Activated T-cell treated with anti-CD3 and anti-CD28 coated beads for 4 hours (primary cell): ENCODE measurements around the gene EREG.
"Not testable (repeated sequence)": the region's sequence is repeated elsewhere in the genome, so short reads cannot be mapped to it uniquely, and the experiment has no call there.

Source experiments
- DNase-seq: peaks from one replicate; pipeline ENCODE4 v3.0.0-alpha.2; 2020

The EREG gene

DNA sequence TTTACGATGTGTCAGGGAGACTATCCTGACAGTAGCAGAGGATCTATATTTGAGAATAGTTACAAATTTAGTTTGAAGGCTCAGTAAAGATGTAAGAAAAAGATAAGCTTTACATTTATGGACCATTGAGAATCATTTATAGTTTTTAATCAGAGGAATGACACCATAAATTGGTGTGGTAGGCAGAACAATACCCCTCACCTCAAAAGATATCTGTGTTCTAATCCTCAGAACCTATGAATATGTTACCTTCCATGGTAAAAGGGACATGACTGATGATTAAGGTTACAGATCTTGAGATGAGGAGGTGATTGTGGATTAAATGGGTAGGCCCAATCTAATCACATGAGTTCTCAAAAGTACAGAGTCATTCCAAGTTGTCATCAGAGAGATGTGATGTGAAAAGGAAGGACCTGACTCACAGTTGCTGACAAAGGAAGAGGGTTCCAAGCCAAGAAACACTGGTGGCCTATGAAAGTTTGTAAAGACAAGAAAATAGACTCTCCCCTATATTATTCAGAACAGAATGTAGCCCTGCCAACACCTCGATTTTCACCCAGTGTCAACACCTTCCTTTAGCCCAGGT lies 27.0 kb downstream of the EREG start:
- DNase-seq: no peak

DNA sequence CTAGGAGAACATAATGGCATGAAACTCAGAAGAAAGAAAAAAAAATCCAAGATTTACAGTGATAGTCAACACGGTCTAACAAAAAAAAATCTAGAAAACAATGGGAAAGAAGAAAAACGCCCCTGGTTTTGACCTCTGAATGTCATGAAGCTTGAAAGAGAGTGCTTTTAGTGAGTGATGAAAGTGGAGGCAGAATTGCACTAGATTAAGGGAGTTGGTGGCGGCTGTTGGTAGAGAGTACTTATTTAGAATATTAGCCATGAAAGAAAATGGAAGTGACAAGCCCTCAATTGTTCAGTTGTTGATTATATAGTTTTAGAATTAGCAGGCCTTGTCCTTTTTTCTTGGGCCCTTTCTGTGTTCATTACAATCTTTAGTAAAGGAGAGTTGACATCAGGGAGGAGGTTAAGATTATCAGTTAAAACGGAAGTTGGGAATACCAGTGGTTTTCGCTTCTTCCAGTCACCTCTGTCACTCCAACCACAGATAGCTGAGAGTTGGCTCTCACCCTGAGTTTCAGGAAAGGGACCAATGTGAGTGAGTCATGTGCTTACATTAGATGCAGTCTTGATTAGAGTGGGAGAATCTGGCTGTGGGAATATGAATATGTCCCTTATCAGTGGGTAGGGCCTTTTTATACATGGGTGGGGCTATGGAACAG lies 29.7 kb downstream of the EREG start:
- no peak for DNase-seq

DNA sequence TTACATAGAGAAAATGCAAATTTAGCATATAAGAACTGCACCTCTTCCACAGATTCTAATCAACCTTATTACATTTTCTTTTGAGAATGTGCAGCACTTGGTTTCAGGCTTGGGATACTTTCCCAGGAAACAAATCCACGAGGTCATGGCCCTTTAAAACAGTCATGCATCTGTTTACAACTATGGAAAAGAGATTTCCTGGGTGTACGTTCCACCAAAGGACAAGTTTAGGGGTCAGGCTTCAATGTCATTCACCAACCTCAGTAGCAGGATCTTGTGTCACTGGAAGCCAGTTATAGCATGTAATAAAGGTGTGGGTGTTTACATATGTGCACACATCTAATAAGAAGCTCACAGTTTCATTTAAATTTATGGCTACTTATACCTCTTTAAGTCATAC lies 30.7 kb downstream of the EREG start:
- DNase-seq: no peak

DNA sequence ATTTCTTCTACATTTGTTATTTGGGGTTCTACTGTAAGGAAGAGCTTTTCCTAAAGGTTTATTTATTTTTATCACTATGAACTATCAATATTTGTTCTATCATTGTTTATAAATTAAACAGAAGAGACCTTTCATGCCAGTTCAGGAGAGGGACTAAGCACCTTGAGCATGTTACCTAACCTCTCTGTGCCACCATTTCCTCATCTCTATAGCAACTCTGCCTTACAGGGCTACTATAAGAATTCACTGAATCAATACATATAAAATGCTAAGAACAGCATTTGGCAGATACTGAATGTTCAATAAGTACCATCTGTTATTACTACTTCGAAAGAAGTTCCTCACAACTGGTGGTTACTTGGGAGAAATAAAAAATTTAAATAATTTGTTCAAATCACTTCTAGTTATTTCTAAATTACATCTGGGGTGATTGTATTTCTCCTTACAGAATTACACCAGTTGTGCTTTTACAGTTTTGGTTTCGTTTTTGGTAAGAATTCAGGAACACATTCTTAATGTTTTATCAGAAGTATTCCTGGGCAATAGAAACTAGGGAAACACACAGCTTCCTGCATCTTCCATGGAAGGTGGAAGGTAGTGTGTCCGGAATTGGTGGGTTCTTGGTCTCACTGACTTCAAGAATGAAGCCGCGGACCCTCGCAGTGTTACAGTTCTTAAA lies 32.9 kb downstream of the EREG start:
- DNase-seq: no peak

DNA sequence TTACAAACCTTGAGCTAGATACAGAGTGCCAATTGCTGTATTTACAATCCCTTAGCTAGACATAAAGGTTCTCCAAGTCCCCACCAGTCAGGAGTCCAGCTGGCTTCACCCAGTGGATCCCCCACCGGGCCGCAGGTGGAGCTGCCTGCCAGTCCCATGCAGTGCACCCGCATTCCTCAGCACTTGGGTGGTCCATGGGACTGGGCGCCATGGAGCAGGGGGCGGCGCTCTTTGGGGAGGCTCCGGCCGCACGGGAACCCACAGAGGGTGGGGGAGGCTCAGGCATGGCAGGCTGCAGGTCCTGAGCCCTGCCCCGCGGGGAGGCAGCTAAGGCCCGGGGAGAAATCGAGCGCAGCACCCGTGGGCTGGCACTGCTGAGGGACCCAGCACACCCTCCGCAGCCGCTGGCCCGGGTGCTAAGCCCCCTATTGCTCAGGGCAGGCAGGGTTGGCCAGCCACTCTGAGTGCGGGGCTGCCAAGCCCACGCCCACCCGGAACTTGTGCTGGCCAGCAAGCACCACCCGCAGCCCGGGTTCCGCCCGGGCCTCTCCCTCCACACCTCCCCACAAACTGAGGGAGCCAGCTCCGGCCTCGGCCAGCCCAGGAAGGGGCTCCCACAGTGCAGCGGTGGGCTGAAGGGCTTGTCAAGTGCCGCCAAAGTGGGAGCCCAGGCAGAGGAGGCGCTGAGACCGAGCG lies 34.1 kb downstream of the EREG start:
- DNase-seq: not testable (repeated sequence)

DNA sequence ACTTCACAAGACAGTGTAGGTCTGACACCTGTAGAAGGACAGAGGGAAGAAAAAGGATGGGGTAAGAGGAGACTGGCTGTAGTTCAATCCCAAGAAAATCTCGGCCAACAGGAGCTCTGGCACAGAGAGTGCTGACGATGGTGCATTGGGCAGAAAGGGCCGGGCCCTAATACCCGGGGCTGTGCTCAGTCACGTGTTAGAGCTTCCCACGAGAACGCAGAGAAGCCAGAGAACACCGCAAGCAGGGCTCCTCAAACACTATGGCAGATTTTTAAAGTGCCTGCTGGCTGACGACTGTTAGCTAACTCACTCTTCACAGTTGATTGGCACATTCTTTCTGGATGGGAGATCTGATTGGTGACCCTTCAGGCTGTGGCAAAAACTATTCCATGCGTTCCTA lies 35.5 kb downstream of the EREG start:
- no peak for DNase-seq

DNA sequence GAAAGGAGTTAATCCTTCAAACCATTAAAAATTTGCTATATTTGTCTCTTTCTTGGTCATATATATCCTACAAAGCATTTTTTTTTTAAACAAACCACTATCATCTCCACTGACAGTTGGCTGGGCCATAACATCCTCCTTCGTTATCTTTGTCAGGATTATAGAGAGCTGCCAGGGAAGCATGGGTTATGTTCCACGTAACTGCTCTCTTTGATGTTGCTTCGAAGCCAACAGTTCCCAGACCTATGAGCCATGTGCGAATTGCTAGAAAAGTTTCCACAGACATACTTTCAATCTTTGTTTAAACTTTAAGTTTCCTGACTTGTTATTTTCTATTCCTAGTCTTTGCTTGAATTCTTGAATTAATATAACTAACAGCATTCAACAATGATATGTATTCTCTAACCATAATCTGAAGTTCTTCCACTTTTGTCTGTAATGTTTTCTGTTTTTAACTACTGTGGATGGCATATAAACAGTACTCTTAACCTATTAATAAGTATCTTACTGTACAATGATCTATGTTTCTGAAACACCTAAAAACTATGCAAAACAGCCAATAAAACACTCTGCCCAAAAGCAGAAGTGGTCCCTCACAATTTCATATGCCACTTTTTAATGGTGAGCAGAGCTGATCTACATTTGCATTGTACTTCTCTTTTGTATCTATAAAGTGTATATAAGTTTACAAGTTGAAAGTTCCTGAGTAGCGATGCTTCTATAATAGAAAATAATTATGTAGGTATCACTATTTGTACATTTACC lies 37.9 kb downstream of the EREG start:
- DNase-seq: no peak

DNA sequence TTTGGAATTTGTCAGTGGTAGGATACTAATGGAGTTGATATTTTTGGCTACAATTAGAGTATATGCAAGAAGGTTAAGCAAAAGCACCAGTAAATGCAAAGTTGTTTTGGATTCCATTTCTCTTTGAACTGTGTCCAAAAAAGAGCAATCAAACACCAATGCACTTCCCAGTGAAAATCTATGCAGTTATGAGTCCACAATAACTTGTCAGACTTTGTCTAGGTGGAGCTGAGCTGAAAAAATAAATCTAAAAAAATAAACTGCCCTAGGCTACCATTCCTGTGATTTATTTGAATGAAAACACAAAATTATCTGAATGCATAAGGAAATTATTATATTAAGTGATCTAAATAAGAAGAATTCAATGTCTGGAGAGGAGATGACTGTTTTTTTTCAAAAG lies 42.9 kb downstream of the EREG start:
- DNase-seq: no peak

DNA sequence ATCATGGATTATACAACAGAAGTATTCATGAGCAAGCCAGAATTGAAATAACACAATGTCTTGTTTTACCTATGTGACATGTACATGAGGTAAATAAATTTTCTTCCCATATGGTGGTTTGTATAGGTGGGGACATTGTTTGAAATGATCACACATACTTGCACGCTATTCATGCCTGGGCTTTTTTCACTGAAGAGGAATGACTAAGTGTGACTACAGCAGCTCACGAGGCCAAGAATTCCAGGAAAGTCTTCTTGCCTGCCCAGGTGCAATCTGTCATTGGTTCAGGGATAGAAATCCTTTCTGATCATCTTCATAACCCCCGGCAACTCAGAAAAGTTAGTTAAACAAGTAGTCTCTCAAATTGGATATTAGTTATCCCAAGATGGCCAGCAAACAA lies 43.7 kb downstream of the EREG start:
- DNase-seq: no peak

DNA sequence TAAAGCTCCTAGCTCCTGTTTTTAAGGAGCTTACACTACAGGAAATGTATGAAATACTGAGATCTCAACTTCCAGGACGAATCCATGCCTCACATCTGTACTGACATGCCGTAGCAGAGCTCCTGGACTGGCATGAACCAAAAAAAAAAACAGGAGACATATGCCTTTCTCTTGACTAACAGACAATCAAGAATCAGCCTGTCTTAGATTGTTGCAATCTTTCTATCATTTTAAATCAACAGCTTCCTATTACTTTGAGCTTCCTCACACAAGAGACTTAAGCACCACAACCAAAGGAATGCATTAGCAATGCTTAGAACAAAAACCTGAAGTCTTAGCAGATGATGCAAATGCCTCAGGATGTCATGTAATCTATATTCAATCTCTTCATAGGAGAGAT lies 45.3 kb downstream of the EREG start:
- no peak for DNase-seq

DNA sequence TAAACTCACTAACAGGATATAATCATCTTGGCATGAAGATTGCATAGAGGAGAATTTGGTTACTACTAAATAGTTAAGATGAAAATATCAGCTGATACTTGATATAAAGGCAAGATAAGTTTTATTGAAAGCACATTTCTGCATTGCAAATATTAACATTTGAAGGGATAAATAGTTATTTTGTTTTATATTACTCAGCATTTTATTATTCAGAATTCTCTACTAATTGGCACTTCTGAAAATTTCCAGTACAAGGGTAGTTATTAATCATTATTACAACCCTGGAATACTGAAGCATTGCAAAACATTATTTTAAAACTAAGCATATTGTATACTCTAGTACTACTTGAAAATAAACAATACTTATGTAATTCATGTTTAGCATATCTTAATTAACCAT lies 47.3 kb downstream of the EREG start:
- DNase-seq: no peak

DNA sequence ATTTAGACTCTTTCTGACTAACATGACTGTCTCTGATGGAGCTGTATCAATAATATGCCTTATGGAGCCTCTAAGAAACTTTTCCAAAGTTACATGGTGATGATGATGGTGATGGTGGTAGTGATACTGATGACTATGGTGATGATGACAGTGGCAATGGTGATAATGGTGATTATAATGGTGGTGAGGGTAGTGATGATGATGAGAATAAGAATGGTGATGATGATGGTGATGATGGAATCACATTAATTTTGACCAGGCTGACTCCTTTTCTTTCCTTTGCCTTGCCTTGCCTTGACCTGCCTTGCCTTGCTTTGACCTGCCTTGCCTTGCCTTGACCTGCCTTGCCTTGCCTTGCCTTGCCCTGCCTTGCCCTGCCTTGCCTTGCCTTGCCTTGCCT lies 48.3 kb downstream of the EREG start:
- DNase-seq: no peak

DNA sequence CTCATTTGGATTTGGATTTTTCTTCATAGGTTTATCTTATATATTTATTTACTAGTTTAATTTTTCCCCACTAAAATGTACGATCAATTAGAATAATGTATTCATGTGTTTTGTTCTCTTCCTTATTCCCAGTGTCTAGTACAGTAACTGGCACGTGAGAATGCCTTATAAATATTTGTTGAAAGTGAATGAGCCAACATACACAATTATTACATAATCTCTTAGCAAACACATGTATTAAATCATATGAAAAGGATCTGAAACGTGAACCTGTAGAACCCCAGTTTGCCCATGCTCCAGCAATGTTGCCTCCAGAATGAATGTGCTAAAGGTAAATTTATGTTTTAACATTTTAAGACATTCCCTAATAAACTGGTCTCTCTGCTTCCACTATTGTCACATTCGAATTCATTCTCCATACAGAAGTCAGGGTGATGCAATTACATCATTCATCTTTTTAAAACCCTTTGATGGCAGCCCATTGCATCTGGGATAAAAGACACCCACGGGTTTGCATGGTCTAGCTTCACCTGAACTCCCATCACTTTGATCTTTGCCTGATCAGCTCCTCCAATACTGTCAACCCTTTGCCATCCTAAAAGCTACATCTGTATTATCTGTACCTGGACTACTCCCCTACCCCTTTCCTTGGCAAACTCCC lies 49.3 kb downstream of the EREG start:
- no peak for DNase-seq

DNA sequence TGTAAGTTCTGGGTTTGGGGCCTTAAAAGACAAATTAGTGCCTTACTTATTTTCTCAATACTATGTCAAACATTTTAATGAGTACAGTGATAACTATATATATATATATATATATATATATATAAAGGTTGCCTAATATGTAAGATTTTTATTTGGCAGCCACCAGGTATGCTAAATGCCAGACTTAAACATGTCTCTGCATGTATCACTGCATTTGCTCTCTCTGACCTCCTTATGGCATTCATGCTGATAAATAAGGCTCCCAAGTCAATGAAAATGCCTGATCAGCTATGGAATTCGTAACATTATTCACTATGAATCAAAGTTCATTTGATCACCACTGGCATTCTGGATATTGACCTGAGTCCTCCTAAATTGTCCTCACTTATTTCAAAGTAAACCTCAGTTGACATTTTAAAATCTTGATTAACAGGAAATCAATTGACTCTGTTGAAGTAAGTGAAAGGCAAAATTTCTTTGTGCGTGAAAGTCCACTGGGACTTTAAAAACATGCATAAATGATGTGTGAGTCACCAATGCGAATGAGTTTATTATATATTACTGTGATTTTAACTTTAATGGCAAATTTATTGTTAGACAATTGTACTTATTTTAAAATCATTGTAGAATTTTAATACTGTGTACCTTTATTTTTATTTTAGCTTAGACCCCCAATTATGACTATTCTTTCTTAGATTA lies 50.8 kb downstream of the EREG start:
- DNase-seq: no peak

DNA sequence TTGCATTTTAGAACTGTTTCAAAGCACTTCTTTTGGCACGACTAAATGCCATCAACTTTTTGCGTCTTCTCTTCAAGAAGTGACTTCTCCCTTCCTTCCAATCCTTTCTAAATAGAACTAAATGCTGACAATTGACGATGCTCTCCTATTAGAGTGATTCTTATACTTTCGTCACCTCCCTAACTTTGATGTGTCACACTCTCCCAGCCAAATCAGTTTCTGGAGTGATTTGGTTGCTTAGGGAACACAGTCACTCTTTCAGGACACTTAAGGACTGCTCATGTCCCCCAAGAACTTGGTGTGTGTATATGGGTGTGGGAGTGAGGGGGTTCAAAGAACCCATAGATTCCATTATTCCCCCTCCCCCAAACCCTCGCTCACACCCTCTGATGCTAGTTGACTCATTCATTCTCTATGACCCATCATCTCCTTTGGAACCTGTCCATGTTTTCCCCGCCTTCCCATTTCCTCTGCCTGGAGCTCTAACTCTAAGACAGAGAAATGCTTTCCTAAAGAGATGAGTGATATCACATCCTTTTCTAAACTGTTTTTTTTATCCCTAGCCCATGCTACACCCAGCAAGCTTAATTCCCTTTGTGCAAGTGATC lies 53.2 kb downstream of the EREG start:
- DNase-seq: no peak

DNA sequence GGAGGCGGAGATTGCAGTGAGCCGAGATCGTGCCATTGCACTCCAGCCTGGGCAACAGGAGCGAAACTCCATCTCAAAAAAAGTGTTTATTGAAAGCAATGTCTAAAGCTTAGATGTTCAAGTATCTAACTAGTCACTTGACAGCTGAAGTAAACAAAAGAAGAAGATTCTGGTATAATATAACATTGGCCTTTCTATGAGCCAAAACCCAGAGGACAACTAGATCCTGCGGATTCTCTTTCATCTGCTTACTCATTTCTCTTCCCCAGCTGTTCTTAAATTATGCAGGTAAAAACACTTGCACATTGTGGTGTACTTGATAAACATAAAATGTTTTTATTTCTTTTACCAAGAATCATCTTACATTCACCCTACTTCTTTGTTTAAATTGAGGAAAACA lies 55.9 kb downstream of the EREG start:
- no peak for DNase-seq

DNA sequence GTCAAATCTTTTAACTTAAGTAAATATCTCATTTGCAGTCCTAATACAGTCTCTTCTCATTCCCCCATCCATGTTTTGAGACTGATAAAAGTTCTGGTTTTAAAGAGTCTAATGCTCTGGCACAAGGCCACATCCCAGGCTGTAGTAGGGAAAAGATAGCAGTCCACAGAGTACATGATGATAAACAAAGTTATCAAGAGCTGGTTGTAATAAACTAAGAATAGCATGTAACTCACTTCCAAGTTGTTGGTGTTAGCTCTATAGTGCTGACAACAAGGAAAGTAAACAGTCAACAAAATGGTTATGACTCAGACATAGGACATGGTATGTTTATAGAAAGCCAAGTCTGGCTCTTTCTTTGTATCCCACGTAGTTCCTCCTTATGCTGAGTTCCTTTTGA lies 58.2 kb downstream of the EREG start:
- no peak for DNase-seq

DNA sequence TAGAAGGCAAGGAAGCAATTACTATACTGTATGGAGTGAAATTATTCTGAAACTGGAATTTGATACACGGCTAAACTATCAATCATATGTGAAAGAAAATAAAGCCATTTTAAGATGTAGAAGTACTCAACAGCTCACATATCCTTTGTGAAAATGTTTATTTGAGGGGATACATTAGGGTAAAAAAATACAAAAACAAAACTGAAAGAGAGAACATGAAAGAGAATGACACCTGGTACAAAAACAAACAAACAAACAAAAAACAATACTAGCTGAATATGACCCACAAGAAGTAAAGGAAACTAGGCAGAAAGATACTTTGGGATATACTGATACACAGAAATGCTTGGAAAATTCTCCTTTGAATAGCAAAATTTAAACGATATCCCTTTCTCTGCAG lies 59.2 kb downstream of the EREG start:
- DNase-seq: no peak

DNA sequence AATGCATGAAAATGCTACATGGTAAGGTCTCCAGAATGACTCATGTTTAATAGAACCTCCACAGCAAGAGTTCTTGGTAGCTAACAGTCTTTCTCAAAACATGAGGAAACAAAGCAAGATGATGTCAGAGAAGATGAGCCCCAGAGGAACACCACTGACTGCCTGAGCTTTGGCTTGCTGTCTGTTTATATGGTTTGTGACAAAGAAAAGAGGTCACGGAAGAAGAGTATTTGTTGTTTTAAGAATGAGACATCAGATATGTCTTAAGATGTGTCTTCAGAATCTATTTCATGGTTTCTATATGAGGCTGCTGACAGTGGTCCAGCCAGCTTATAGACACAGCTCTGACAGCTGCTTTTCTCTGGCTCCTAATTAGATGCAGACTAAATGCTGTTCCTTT lies 61.2 kb downstream of the EREG start:
- no peak for DNase-seq

DNA sequence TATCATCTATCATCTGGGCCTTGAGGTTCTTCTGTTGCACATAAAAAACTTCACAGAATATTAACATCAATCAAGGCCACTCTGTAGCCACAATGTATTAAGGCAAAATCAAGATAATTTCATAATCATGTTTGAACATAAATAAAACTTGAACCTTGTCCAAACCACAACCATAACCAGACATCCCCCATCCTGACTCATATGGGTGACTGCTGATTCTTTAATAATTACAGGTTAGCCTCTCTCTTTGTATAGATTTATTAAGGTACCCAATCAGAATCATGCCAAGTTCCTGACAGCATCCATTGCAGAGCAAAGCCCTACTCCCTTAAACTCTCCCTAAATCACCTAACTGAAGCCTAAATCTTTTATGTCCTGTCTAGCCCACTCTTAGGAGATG lies 63.3 kb downstream of the EREG start:
- no peak for DNase-seq

DNA sequence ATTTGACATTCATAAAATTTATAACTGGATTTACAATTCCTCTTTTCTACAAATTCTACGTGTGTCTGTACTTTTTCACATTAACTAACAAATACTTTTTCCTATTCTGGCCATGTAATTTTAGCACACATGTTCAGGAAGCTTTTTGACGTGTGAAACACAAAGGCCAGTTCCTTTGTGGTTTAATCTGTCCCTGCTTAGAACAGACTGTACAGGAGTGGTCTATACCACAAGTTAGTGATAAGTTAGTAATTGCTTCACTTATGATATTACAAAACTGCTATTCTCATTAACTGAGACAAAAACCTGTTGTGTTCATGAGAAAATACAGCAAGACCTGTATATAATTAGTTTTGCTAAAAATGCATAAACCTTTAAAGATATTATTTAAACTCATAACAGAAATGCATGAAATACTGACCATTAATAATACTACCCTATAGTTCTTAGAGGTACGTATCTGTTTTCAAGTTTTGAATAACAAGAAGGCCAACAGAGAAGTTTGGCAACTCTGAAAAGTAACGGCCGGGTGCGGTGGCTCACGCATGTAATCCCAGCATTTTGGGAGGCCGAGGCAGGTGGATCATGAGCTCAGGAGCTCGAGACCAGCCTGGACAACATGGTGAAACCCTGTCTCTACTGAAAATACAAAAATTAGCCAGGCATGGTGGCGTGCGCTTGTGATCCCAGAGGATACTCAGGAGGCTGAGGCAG lies 66.3 kb downstream of the EREG start:
- DNase-seq: no peak
